T-helper 1 cell treated with Interleukin-12 subunit alpha and Interleukin-12 subunit beta and Interleukin-4 antibody, amounts not matched to agents 30 μg/mL and 1 μg/mL, for 36 hours (primary cell): Measurements from ENCODE around the gene OR6B2.
"Not testable (repeated sequence)": the region's sequence is repeated elsewhere in the genome, so short reads cannot be mapped to it uniquely, and the experiment has no call there.

Experiments used
- H3K27ac Mint-ChIP-seq: one replicate; pipeline ENCODE4 v1.8.0; 2021; ENCODE audit warnings: mild to moderate bottlenecking, mixed read lengths
- H3K27me3 Mint-ChIP-seq: one replicate; pipeline ENCODE4 v1.8.0; 2021; ENCODE audit warnings: low read depth, mixed read lengths
- H3K36me3 Mint-ChIP-seq: one replicate; pipeline ENCODE4 v1.8.0; 2021; ENCODE audit warnings: low read depth, mixed read lengths
- H3K4me1 Mint-ChIP-seq: one replicate; pipeline ENCODE4 v1.8.0; 2021; ENCODE audit warnings: low read depth, mixed read lengths
- H3K4me3 Mint-ChIP-seq: one replicate; pipeline ENCODE4 v1.8.0; 2021; ENCODE audit warnings: mild to moderate bottlenecking, moderate library complexity, mixed read lengths
- H3K9me3 Mint-ChIP-seq: one replicate; pipeline ENCODE4 v1.8.0; 2021; ENCODE audit warnings: mixed read lengths

Gene OR6B2

DNA sequence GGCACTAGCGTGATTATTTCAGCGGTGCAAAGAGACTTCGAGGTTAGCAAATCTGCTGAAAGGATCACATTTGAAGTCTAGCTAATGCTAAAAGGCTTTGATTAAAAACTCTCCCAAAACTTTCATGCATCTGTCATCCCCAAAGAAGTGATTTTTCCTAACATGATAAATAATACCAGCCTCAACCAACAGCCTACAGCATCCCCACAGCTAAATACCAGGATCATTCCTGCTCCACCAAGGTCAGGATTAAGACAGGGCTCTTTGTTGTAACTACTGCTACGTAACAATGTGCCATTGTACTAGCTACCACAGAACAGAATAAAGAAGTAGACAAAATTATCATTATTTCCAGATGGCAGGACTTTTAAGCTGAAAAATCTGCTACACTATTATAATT, 21.5 kb upstream of the OR6B2 start:
- no peaks in the 10 kb centered on the region for H3K4me1 Mint-ChIP-seq
- H3K27ac Mint-ChIP-seq, result no peak overlapping the region
- no peaks in the 10 kb centered on the region for H3K36me3 Mint-ChIP-seq
- no peak overlapping the region for H3K4me3 Mint-ChIP-seq
- H3K27me3 Mint-ChIP-seq, result peaks cover 15% of the 10 kb centered on the region
- no peaks in the 10 kb centered on the region for H3K9me3 Mint-ChIP-seq

- H3K4me3 Mint-ChIP-seq, result no peak overlapping the region
- peaks cover 15% of the 10 kb centered on the region for H3K27me3 Mint-ChIP-seq
- H3K4me1 Mint-ChIP-seq, result no peaks in the 10 kb centered on the region
- no peak overlapping the region for H3K27ac Mint-ChIP-seq
- no peaks in the 10 kb centered on the region for H3K9me3 Mint-ChIP-seq
- H3K36me3 Mint-ChIP-seq, result no peaks in the 10 kb centered on the region
Measured at GRCh38 chr2:240050278-240050677, 20.0 kb upstream of the OR6B2 start.

DNA sequence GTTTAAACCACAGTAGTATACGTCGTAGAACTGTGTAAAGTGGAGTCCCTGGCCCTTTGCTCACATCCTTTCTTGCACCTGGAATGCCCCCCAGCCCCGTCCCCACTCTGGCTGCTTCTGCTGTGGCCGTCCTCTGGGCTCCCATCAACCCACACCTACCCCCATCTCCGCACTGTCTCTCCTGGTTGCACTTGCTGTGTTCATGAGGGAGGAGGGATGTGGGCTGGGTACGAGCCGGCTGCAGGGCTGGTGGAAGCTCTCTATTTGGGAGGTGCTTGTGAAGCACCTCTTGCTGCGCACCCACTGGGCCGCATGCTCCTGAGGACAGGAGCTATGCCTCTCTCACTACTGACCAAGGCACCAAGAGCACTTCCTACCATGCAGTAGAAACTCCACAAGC, 18.0 kb upstream of the OR6B2 start:
- Mint-ChIP-seq H3K36me3 (no peaks in the 10 kb centered on the region), H3K27me3 (peaks cover 7% of the 10 kb centered on the region), H3K4me1 (no peaks in the 10 kb centered on the region), H3K9me3 (no peaks in the 10 kb centered on the region), H3K4me3 (no peak overlapping the region), H3K27ac (no peak overlapping the region)

GRCh38 chr2:240045098-240045497, 14.9 kb upstream of the OR6B2 start:
- Mint-ChIP-seq H3K27ac (no peak overlapping the region), H3K36me3 (no peaks in the 10 kb centered on the region), H3K4me1 (no peaks in the 10 kb centered on the region), H3K27me3 (peaks cover 7% of the 10 kb centered on the region), H3K4me3 (no peak overlapping the region), H3K9me3 (no peaks in the 10 kb centered on the region)

GRCh38 chr2:240044096-240044495, 13.9 kb upstream of the OR6B2 start:
- H3K36me3 Mint-ChIP-seq, H3K9me3 Mint-ChIP-seq, H3K4me3 Mint-ChIP-seq, H3K27ac Mint-ChIP-seq, H3K27me3 Mint-ChIP-seq, H3K4me1 Mint-ChIP-seq: not testable (repeated sequence)

GRCh38 chr2:240043279-240043989, 13.2 kb upstream of the OR6B2 start:
- Mint-ChIP-seq H3K4me3 (no peak overlapping the region), H3K4me1 (no peaks in the 10 kb centered on the region), H3K27me3 (peaks cover 7% of the 10 kb centered on the region), H3K9me3 (no peaks in the 10 kb centered on the region), H3K27ac (no peak overlapping the region), H3K36me3 (no peaks in the 10 kb centered on the region)

DNA sequence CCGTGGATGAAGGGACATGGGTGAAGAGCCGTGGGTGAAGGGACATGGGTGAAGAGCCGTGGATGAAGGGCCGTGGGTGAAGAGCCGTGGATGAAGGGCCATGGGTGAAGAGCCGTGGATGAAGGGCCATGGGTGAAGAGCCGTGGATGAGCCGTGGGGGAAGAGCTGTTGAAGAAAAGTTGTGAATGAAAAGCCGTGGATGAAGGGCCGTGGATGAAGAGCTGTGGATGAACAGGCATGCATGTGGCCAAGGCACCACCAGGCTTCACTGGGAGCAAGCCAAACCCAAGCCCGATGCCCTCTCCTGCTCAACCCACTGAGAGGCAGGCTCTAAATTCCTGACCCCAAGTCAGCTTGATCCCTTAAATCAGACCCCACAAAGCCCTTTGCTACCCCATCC, 12.5 kb upstream of the OR6B2 start:
- H3K27ac Mint-ChIP-seq, result no peak overlapping the region

DNA sequence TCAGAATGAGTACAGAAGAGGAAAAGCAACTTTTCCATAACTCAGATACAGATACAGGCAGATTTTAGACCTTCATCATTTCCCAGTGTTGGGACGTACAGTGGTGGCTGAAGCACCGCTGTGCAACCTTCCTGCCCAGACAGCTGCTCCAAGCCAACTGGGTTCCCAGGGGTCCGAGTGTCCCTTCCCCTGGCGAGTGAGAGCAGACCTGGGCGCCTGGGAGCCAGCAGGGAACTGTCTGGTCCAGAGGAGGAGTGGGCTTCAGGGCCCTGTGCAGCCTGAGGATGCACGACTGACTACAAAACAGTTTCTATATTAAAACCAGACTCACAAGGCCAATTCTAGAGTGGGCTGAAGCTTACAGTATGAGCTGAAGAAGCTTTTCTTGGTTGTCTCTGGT, 11.1 kb upstream of the OR6B2 start:
- peaks cover 7% of the 10 kb centered on the region for H3K27me3 Mint-ChIP-seq
- H3K9me3 Mint-ChIP-seq, result no peaks in the 10 kb centered on the region
- H3K4me1 Mint-ChIP-seq, result no peaks in the 10 kb centered on the region
- no peak overlapping the region for H3K27ac Mint-ChIP-seq
- no peak overlapping the region for H3K4me3 Mint-ChIP-seq
- H3K36me3 Mint-ChIP-seq, result no peaks in the 10 kb centered on the region

More for the DNA sequence above, 12.5 kb upstream of the OR6B2 start:
- Mint-ChIP-seq H3K36me3 (no peaks in the 10 kb centered on the region), H3K4me3 (no peak overlapping the region), H3K4me1 (no peaks in the 10 kb centered on the region), H3K9me3 (no peaks in the 10 kb centered on the region), H3K27me3 (peaks cover 3% of the 10 kb centered on the region)

GRCh38 chr2:240037358-240037757, 7.1 kb upstream of the OR6B2 start:
- no peaks in the 10 kb centered on the region for H3K36me3 Mint-ChIP-seq
- H3K4me1 Mint-ChIP-seq, result no peaks in the 10 kb centered on the region
- H3K4me3 Mint-ChIP-seq, result no peak overlapping the region
- H3K27ac Mint-ChIP-seq, result no peak overlapping the region
- H3K9me3 Mint-ChIP-seq, result no peaks in the 10 kb centered on the region
- peaks cover 26% of the 10 kb centered on the region for H3K27me3 Mint-ChIP-seq

DNA sequence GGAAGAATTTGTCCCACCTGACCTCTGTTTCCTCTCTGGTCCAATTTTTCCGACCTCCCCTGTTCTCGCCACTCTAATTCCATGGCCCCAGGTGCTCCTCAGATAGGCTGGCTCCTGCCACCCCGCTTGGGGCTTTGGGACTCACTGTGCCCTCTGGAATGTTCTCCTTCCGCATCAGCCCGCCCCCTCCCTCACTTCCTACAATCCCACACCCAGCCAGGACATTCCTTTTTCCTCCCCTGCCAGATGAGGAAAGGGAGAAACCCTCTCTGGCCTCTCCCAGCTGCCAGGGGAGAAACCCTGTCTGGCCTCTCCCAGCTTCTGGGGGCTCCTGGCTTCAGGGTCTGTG, 3.1 kb upstream of the OR6B2 start:
- H3K27me3 Mint-ChIP-seq, result peaks cover 26% of the 10 kb centered on the region
- H3K36me3 Mint-ChIP-seq, result no peaks in the 10 kb centered on the region
- no peaks in the 10 kb centered on the region for H3K9me3 Mint-ChIP-seq
- H3K27ac Mint-ChIP-seq, result no peak overlapping the region
- no peak overlapping the region for H3K4me3 Mint-ChIP-seq
- H3K4me1 Mint-ChIP-seq, result no peaks in the 10 kb centered on the region

- H3K36me3 Mint-ChIP-seq, result no peaks in the 10 kb centered on the region
- H3K4me3 Mint-ChIP-seq, result no peak overlapping the region
- H3K27me3 Mint-ChIP-seq, result peaks cover 26% of the 10 kb centered on the region
- H3K27ac Mint-ChIP-seq, result no peak overlapping the region
- H3K9me3 Mint-ChIP-seq, result no peaks in the 10 kb centered on the region
- no peaks in the 10 kb centered on the region for H3K4me1 Mint-ChIP-seq
Measured at GRCh38 chr2:240032406-240033329, 2.4 kb upstream of the OR6B2 start.

DNA sequence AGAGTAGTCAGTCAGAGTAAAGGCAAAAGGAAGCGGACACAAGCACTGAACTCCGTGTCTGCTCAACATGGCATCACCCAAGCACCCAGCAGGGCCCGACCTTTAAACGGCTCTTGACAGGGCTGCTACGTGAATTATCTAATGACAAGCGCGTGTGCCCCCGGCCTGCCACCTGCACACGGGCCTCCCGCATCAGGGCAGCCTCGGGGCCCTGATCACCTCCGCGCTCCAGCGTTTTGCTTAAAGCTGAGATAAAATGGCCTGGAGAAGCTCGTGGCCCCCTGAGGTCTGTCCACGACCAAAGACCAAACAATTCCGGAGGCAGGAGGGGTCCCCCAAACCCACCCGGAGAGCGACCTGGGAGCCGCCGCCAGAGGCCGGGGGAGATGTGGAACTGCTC, 5.5 kb downstream of the OR6B2 start:
- Mint-ChIP-seq H3K27ac (peak overlapping the region; percentile 92), H3K9me3 (no peaks in the 10 kb centered on the region), H3K36me3 (peaks cover 8% of the 10 kb centered on the region), H3K27me3 (no peaks in the 10 kb centered on the region), H3K4me1 (peaks cover 18% of the 10 kb centered on the region), H3K4me3 (peak overlapping the region; percentile 92)

GRCh38 chr2:240023792-240024191, 6.4 kb downstream of the OR6B2 start:
- peaks cover 18% of the 10 kb centered on the region for H3K4me1 Mint-ChIP-seq
- peak overlapping the region; percentile 92 for H3K4me3 Mint-ChIP-seq
- no peaks in the 10 kb centered on the region for H3K27me3 Mint-ChIP-seq
- H3K9me3 Mint-ChIP-seq, result no peaks in the 10 kb centered on the region
- peaks cover 13% of the 10 kb centered on the region for H3K36me3 Mint-ChIP-seq
- H3K27ac Mint-ChIP-seq, result no peak overlapping the region

GRCh38 chr2:240021488-240022104, 8.6 kb downstream of the OR6B2 start:
- Mint-ChIP-seq H3K36me3 (peaks cover 29% of the 10 kb centered on the region), H3K27me3 (no peaks in the 10 kb centered on the region), H3K9me3 (no peaks in the 10 kb centered on the region), H3K27ac (no peak overlapping the region), H3K4me3 (no peak overlapping the region), H3K4me1 (peaks cover 18% of the 10 kb centered on the region)
